ENCODE results near the gene PRKCQ. TPM values are rescaled to one million over a fixed set of nuclear protein-coding genes. Genes with fewer than 3 reads are reported as not detected.

The PRKCQ gene
- total RNA-seq, 1 experiment from 2014 or later, result 4.0 TPM

DNA sequence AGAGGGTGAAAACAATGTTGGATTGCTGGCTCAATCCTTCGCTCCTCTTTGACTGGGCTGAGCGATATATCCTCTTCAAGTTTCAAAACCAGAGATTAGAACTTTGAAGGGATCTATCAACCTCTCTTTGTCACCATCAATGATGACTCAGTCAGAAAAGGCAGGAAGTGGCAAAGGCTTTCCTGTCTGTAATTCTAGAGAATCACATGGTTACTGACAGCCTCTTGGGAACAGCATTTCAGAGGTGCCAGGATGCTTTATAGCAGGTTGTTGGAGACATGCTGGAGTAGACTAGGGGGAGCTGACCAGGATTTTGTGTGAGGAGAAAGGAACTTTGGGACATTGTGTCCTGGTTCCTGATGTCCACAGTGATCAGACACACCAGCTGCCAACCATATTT is 81.3 kb downstream of the PRKCQ start:
- ChIA-PET CTCF (no interaction called here), POLR2A (ENCODE audit: unreplicated experiment) (no interaction called here)
- intact Hi-C loops (cut with micrococcal nuclease; ENCODE audit: unreplicated experiment), result no loop called here
- Histone ChIP-seq H3K9me2 (ENCODE audit: insufficient read depth) (no peaks in the 10 kb centered on the region), H3K27ac (no peak overlapping the region), H3K4me2 (no peak overlapping the region), H3K27me3 (ENCODE audit: insufficient read depth, low read depth) (no peaks in the 10 kb centered on the region), H4K20me1 (ENCODE audit: insufficient read depth) (no peaks in the 10 kb centered on the region), H3K36me3 (ENCODE audit: low read depth) (no peaks in the 10 kb centered on the region), H3K9me3 (ENCODE audit: insufficient read depth, low read depth) (no peaks in the 10 kb centered on the region), H3K79me2 (ENCODE audit: low read depth) (no peaks in the 10 kb centered on the region), H3K4me3 (no peak overlapping the region), H2AFZ (no peak overlapping the region), H3F3A (ENCODE audit: insufficient read depth, low read depth) (no peaks in the 10 kb centered on the region), H3K4me1 (replicated peaks; ENCODE audit: insufficient read depth) (peaks cover 4% of the 10 kb centered on the region; the same call in 1 of the 2 replicates)
- BruUV-seq (replicated peaks), result no TSS peak
- DNase-seq, result no peak
- no peak for TF ChIP-seq EZH2 (IDR thresholded peaks at IDR 0.05; ENCODE audit: low read depth)
- TF ChIP-seq, protein P1, sequence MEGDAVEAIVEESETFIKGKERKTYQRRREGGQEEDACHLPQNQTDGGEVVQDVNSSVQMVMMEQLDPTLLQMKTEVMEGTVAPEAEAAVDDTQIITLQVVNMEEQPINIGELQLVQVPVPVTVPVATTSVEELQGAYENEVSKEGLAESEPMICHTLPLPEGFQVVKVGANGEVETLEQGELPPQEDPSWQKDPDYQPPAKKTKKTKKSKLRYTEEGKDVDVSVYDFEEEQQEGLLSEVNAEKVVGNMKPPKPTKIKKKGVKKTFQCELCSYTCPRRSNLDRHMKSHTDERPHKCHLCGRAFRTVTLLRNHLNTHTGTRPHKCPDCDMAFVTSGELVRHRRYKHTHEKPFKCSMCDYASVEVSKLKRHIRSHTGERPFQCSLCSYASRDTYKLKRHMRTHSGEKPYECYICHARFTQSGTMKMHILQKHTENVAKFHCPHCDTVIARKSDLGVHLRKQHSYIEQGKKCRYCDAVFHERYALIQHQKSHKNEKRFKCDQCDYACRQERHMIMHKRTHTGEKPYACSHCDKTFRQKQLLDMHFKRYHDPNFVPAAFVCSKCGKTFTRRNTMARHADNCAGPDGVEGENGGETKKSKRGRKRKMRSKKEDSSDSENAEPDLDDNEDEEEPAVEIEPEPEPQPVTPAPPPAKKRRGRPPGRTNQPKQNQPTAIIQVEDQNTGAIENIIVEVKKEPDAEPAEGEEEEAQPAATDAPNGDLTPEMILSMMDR (conservative IDR thresholded peaks at IDR 0.05), result no peak

GRCh38 chr10:6497620-6498019 is 82.5 kb downstream of the PRKCQ start:
- H3K4me1 ChIP-seq (replicated peaks; ENCODE audit: insufficient read depth), result peaks cover 5% of the 10 kb centered on the region; the same call in 1 of the 2 replicates
- no peaks in the 10 kb centered on the region for H3K79me2 ChIP-seq (ENCODE audit: low read depth)
- H3K9me2 ChIP-seq (ENCODE audit: insufficient read depth), result no peaks in the 10 kb centered on the region
- H3K27ac ChIP-seq, result no peak overlapping the region
- H3K4me2 ChIP-seq, result no peak overlapping the region
- no peaks in the 10 kb centered on the region for H4K20me1 ChIP-seq (ENCODE audit: insufficient read depth)
- no peak for TF ChIP-seq EZH2 (IDR thresholded peaks at IDR 0.05; ENCODE audit: low read depth)
- TF ChIP-seq, protein P1 (conservative IDR thresholded peaks at IDR 0.05), result no peak
- H3K36me3 ChIP-seq (ENCODE audit: low read depth), result no peaks in the 10 kb centered on the region
- ChIA-PET CTCF (no interaction called here), POLR2A (ENCODE audit: unreplicated experiment) (no interaction called here)
- no peaks in the 10 kb centered on the region for H3K27me3 ChIP-seq (ENCODE audit: insufficient read depth, low read depth)
- H3K9me3 ChIP-seq (ENCODE audit: insufficient read depth, low read depth), result no peaks in the 10 kb centered on the region
- no peak overlapping the region for H3K4me3 ChIP-seq
- DNase-seq, result no peak
- intact Hi-C loops (cut with micrococcal nuclease; ENCODE audit: unreplicated experiment), result no loop called here
- no TSS peak for BruUV-seq (replicated peaks)
- no peaks in the 10 kb centered on the region for H3F3A ChIP-seq (ENCODE audit: insufficient read depth, low read depth)
- no peak overlapping the region for H2AFZ ChIP-seq

GRCh38 chr10:6494936-6495592 is 85.0 kb downstream of the PRKCQ start:
- H2AFZ ChIP-seq, result no peak overlapping the region
- H3K9me3 ChIP-seq (ENCODE audit: insufficient read depth, low read depth), result no peaks in the 10 kb centered on the region
- DNase-seq, result no peak
- intact Hi-C loops (cut with micrococcal nuclease; ENCODE audit: unreplicated experiment), result no loop called here
- no peak overlapping the region for H3K27ac ChIP-seq
- H3F3A ChIP-seq (ENCODE audit: insufficient read depth, low read depth), result no peaks in the 10 kb centered on the region
- peaks cover 5% of the 10 kb centered on the region; the same call in 1 of the 2 replicates for H3K4me1 ChIP-seq (replicated peaks; ENCODE audit: insufficient read depth)
- no peak for TF ChIP-seq EZH2 (IDR thresholded peaks at IDR 0.05; ENCODE audit: low read depth)
- TF ChIP-seq, protein P1 (conservative IDR thresholded peaks at IDR 0.05), result no peak
- no peaks in the 10 kb centered on the region for H3K36me3 ChIP-seq (ENCODE audit: low read depth)
- CTCF ChIA-PET, result no interaction called here
- POLR2A ChIA-PET (ENCODE audit: unreplicated experiment), result no interaction called here
- H4K20me1 ChIP-seq (ENCODE audit: insufficient read depth), result no peaks in the 10 kb centered on the region
- no peaks in the 10 kb centered on the region for H3K9me2 ChIP-seq (ENCODE audit: insufficient read depth)
- H3K79me2 ChIP-seq (ENCODE audit: low read depth), result no peaks in the 10 kb centered on the region
- BruUV-seq (replicated peaks), result no TSS peak
- no peak overlapping the region for H3K4me3 ChIP-seq
- H3K4me2 ChIP-seq, result no peak overlapping the region
- no peaks in the 10 kb centered on the region for H3K27me3 ChIP-seq (ENCODE audit: insufficient read depth, low read depth)
